Smooth muscle cell (in vitro differentiated cells): Measurements from ENCODE around the gene SLC39A10. TPM values are rescaled to one million over a fixed set of nuclear protein-coding genes. Genes with fewer than 3 reads are reported as not detected.

ENCODE experiments used
- DNase-seq: peaks from one replicate; lab custom pipeline; 2025; ENCODE audit not compliant: unreplicated experiment; lab: John Stamatoyannopoulos, UW
- H2AFZ ChIP-seq: fragments of 200-600 bp; sonication (generic); 2 replicates; pipeline ENCODE4 v1.6.0; 2016; ENCODE audit warnings: antibody characterized with exemption, low read depth, mild to moderate bottlenecking
- H3F3A ChIP-seq: fragments of 200-600 bp; sonication (generic); 2 replicates; pipeline ENCODE4 v1.6.0; 2017; ENCODE audit warnings: antibody characterized with exemption, low read depth
- H3K27ac ChIP-seq: fragments of 200-600 bp; sonication (generic); 2 replicates; pipeline ENCODE4 v1.5.1; 2016; ENCODE audit warnings: low read depth, mild to moderate bottlenecking
- H3K27me3 ChIP-seq: fragments of 200-600 bp; sonication (generic); 2 replicates; pipeline ENCODE4 v1.6.1; 2016; ENCODE audit warnings: low read depth, mild to moderate bottlenecking
- H3K36me3 ChIP-seq: fragments of 200-600 bp; sonication (generic); 2 replicates; pipeline ENCODE4 v1.5.1; 2016; ENCODE audit warnings: low read depth
- H3K4me1 ChIP-seq: fragments of 200-600 bp; sonication (generic); 2 replicates; pipeline ENCODE4 v1.5.1; 2016; ENCODE audit warnings: low read depth
- H3K4me2 ChIP-seq: fragments of 200-600 bp; sonication (generic); 2 replicates; pipeline ENCODE4 v1.6.0; 2016; ENCODE audit warnings: mild to moderate bottlenecking
- H3K4me3 ChIP-seq: fragments of 200-600 bp; sonication (generic); 2 replicates; pipeline ENCODE4 v1.5.1; 2016; ENCODE audit warnings: mild to moderate bottlenecking
- H3K79me2 ChIP-seq: fragments of 200-600 bp; sonication (generic); 2 replicates; pipeline ENCODE4 v1.6.0; 2016; ENCODE audit warnings: low read depth, mild to moderate bottlenecking
- H3K9ac ChIP-seq: fragments of 200-600 bp; sonication (generic); 2 replicates; pipeline ENCODE4 v1.6.0; 2016; ENCODE audit warnings: low read depth
- H3K9me3 ChIP-seq: fragments of 200-600 bp; sonication (generic); replicated peaks from 2 replicates; pipeline ENCODE4 v1.5.1; 2016; ENCODE audit warnings: low read depth
- H4K20me1 ChIP-seq: fragments of 200-600 bp; sonication (generic); 2 replicates; pipeline ENCODE4 v1.6.0; 2016; ENCODE audit warnings: low read depth
- CTCF ChIP-seq: fragments of 200-600 bp; sonication (generic); IDR thresholded peaks from 2 replicates; pipeline ENCODE4 v1.5.1; 2017; ENCODE audit warnings: borderline replicate concordance, mild to moderate bottlenecking, antibody characterized with exemption; ENCODE audit not compliant: insufficient read depth, poor library complexity, severe bottlenecking
- WGBS: methylation state at CpG from one replicate; pipeline ENCODE4 v1.1.7; 2016; ENCODE audit warnings: low lambda C conversion rate; 5-methylcytosine and 5-hydroxymethylcytosine counted together
- polyA plus RNA-seq: library from polyadenylated mRNA; unstranded; fragments of >200 nt; fragmentation: Nextera tagmentation; extraction: Ambion mirVana; gene quantifications from 2 replicates; pipeline ENCODE4 v1.2.1, GENCODE V29; 2016
- total RNA-seq: library from RNA; depleted of rRNA; stranded (reverse); fragments of >200 nt; gene quantifications from 2 replicates; pipeline ENCODE4 v1.2.3, GENCODE V29; 2014

Gene SLC39A10
- total and polyA plus RNA-seq, 2 experiments from 2014 or later = 15.6 to 81.2 TPM

- no peaks in the 10 kb centered on the region for H3K27me3 ChIP-seq
- DNase-seq = no peak
- H3K4me1 ChIP-seq = no peaks in the 10 kb centered on the region
- H3K9ac ChIP-seq = no peak overlapping the region
- no peak overlapping the region for H2AFZ ChIP-seq
- no peaks in the 10 kb centered on the region for H3K36me3 ChIP-seq
- no peak for TF ChIP-seq CTCF
- WGBS = 95% methylated on average over 4 of the region's 4 CpGs
- H3K9me3 ChIP-seq = no peaks in the 10 kb centered on the region
- H3K79me2 ChIP-seq = no peaks in the 10 kb centered on the region
- no peak overlapping the region for H3K4me3 ChIP-seq
- H3K27ac ChIP-seq = no peak overlapping the region
- no peaks in the 10 kb centered on the region for H4K20me1 ChIP-seq
- no peaks in the 10 kb centered on the region for H3F3A ChIP-seq
- H3K4me2 ChIP-seq = no peak overlapping the region
These were observed 18.3 kb upstream of the SLC39A10 start for GRCh38 chr2:195638750-195639149.

- Histone ChIP-seq H4K20me1 (no peaks in the 10 kb centered on the region), H3K27ac (no peak overlapping the region), H2AFZ (no peak overlapping the region), H3K9me3 (no peaks in the 10 kb centered on the region), H3K4me1 (no peaks in the 10 kb centered on the region), H3K79me2 (no peaks in the 10 kb centered on the region), H3K27me3 (no peaks in the 10 kb centered on the region), H3K9ac (no peak overlapping the region), H3K4me3 (no peak overlapping the region), H3K4me2 (no peak overlapping the region), H3F3A (no peaks in the 10 kb centered on the region), H3K36me3 (no peaks in the 10 kb centered on the region)
- DNase-seq = no peak
- 94% methylated on average over 7 of the region's 7 CpGs for WGBS
- no peak for TF ChIP-seq CTCF
These were observed 17.7 kb upstream of the SLC39A10 start for GRCh38 chr2:195639238-195639858.

- H3K9me3 ChIP-seq = no peaks in the 10 kb centered on the region
- H2AFZ ChIP-seq = no peak overlapping the region
- DNase-seq = no peak
- H3K27ac ChIP-seq = no peak overlapping the region
- no peaks in the 10 kb centered on the region for H3F3A ChIP-seq
- H3K4me3 ChIP-seq = no peak overlapping the region
- H3K36me3 ChIP-seq = no peaks in the 10 kb centered on the region
- H3K9ac ChIP-seq = no peak overlapping the region
- H3K4me2 ChIP-seq = no peak overlapping the region
- no peaks in the 10 kb centered on the region for H3K79me2 ChIP-seq
- WGBS = 80% methylated on average over 1 of the region's 1 CpG
- TF ChIP-seq CTCF = no peak
- no peaks in the 10 kb centered on the region for H3K27me3 ChIP-seq
- H4K20me1 ChIP-seq = no peaks in the 10 kb centered on the region
- H3K4me1 ChIP-seq = no peaks in the 10 kb centered on the region
These were observed 17.1 kb upstream of the SLC39A10 start for GRCh38 chr2:195639959-195640358.

GRCh38 chr2:195642027-195642678, 14.9 kb upstream of the SLC39A10 start:
- no peak overlapping the region for H3K4me3 ChIP-seq
- WGBS = 95% methylated on average over 5 of the region's 5 CpGs
- no peaks in the 10 kb centered on the region for H3K27me3 ChIP-seq
- H3K9ac ChIP-seq = no peak overlapping the region
- no peak overlapping the region for H3K4me2 ChIP-seq
- no peak overlapping the region for H2AFZ ChIP-seq
- no peaks in the 10 kb centered on the region for H3K79me2 ChIP-seq
- H4K20me1 ChIP-seq = no peaks in the 10 kb centered on the region
- TF ChIP-seq CTCF = no peak
- no peak overlapping the region for H3K27ac ChIP-seq
- H3K4me1 ChIP-seq = no peaks in the 10 kb centered on the region
- H3K9me3 ChIP-seq = no peaks in the 10 kb centered on the region
- no peak for DNase-seq
- H3K36me3 ChIP-seq = no peaks in the 10 kb centered on the region
- no peaks in the 10 kb centered on the region for H3F3A ChIP-seq
